Body of pancreas (tissue), 4 donors: Measurements from ENCODE around the gene LRRC70.

Experiments
- CTCF ChIP-seq, 7 experiments: fragments of 450-650 bp in 4 of 7; fragments of 200-600 bp in 3 of 7; sonication (generic) in 3 of 7; IDR thresholded peaks; one replicate each; pipeline ENCODE4 v1.5.1; 2016 to 2019; ENCODE audit warnings: antibody characterized with exemption in 7 of 7
- POLR2A ChIP-seq, 3 donors: fragments of 450-650 bp; IDR thresholded peaks; one replicate each; pipeline ENCODE4 v1.6.1; 2016; ENCODE audit warnings: antibody characterized with exemption in 3 of 3, mild to moderate bottlenecking in 2 of 3

GRCh38 chr5:62594364-62594984, 15.9 kb downstream of the LRRC70 start:
- no peak for TF ChIP-seq POLR2A (IDR thresholded peaks at IDR 0.05)
- no peak for TF ChIP-seq CTCF (IDR thresholded peaks at IDR 0.05)
